AML-193 (cell line): ENCODE results near the gene CDC14A.
"Not testable (repeated sequence)": the region's sequence is repeated elsewhere in the genome, so short reads cannot be mapped to it uniquely, and the experiment has no call there.

Source experiments
- DNase-seq, 2 experiments: peaks; one replicate each; lab custom pipeline; 2025; lab: John Stamatoyannopoulos, UW

CDC14A gene

DNA sequence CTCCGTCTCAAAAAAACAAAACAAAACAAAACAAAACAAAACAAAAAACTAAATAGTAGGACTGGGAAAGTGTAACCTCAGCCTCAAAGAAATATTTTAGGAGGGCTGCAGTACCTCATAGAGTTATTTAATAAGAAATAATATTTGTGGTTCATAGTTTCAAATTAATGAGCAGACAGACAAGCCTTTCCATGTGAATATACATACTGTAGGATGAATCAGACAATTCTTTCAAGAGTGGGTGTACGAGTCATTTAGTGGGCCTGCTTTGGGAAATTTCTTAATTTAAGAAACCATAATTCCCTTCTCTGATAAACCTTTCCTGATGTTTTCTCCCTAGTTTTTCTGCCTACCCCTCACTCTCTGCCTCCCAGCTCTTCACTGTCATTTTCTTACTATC is 52.5 kb downstream of the CDC14A start:
- no peak for DNase-seq

- not testable (repeated sequence) for DNase-seq
Measured at GRCh38 chr1:100405902-100406301, 53.6 kb downstream of the CDC14A start.

GRCh38 chr1:100407390-100407789 is 55.1 kb downstream of the CDC14A start:
- DNase-seq, result not testable (repeated sequence)

DNA sequence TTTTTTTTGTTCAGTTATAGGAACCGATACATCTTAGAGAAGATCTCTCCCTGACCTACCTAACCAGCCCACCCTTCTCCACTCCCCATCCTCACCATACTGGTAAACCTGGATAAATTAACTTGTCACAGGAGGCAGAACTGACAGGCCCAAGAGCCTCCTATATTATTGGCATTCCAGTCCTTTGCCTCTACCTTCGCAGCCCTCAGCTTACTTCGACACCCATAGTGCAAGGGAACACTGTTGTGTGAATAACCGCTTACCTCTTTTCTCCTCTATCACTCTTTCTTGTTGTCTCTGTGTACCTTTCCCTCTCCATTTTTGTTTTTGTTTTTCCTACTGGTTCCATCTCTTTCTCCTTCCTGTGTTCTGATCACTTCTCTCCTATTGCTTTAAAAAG is 58.7 kb downstream of the CDC14A start:
- no peak for DNase-seq

DNA sequence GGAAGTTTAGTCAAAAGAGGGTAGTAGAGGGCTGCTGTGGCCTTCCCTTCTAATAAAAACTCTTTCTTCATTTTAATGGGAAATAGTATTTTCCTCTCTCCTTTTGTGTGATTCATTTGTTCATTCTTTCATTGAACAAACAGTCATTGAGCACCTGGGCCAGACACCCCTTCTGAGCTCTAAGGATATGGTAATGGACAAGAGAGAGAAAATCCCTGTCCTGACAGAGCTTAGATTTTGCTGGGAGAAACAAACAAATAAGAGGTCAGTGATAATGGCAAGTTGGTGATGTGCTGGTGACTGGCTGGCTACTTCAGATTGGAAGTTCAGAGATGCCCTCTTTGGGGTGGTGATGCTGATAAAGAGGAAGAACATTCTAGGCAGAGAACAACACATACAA is 59.3 kb downstream of the CDC14A start:
- DNase-seq, result no peak

DNA sequence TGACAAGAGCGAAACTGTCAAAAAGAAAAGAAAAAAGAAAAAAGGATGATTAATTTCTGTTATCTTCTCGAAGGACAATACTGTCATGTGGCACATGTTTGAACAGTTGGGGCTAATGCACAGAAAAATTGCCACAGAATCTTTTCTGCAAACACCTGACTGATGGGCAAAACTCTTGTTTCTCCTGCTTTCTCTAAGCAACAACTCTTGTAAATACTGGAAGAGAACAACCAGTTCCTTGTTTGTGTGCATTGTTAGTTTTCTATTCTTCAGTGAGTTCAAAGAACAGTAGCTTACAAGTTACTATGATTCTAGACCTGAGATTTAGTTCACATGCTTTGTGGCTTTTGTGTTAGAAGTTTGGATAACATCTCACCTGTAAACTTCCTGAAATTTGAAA is 60.7 kb downstream of the CDC14A start:
- DNase-seq, result no peak

DNA sequence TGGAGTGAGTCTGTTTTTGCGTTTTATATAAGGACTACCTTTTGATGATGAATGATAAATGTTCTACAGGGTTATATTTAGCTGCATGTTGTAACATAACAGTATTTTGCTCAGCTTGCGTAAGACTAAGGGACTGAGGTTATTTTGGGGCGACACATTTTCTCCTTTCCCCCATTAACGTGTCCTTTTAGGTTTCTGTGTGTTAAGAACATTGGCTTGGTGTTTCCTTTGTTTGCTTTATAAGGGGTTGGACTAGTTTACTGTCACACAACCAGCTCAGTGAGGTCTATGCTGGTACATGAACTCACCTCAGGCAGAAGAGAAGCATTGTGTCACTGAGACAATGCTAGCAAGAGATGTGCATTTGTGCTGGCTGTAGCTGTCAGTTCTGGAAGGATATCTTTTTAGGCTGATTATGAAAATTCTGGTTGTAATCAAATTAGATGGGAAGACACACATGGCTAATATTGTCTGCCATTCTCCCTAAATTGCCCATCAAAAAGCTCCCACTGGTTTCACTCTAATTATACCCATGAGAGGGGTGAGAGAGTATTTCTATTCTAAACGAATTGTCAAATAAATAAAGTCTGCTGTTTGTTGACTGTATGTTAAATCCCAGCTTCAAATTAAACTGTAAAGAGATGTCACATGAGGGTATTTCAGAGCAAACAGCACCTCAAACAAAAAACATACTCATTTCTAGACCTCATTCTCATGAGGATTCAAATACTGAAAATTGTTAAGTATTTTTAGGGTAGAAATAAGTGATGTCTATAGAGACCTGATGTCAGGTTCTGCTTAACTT is 62.6 kb downstream of the CDC14A start:
- DNase-seq, result peak; percentile 55 to 77

DNA sequence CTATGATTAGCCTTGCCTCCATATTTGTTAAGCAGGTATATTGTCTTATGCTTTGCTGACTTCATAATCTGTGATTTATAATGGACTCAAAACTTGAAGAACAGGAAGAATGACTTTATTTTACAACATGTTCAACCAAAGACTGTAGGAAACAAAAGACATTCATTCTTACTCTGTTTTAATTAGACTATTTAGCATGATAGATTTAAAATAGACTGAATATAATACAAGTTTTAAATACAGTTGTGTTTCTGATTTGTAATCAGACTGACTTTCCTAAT is 63.1 kb downstream of the CDC14A start:
- no peak for DNase-seq

DNA sequence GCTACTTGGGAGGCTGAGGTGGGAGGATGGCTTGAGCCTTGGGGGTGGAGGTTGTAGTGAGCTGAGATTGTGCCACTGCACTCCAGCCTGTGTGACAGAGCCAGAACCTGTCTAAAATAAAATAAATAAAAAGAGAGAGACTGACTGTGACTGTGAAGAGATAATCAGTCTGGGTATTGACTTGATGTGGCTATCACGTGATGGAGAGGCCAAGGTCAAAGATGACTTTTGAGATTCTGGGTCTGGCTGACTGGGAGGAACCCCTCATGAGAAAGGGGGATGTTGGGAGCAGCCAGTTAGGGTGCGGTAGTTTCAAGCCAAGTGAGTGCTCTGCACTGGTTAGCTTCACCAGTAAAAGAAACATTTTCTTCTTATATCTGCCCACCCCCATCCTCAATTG is 66.8 kb downstream of the CDC14A start:
- DNase-seq, result no peak

- DNase-seq, result no peak
Measured at GRCh38 chr1:100422065-100422464, 69.8 kb downstream of the CDC14A start.

- DNase-seq, result no peak
Measured at GRCh38 chr1:100423832-100424337, 71.6 kb downstream of the CDC14A start.

- no peak for DNase-seq
Measured at GRCh38 chr1:100428160-100428559, 75.9 kb downstream of the CDC14A start.

GRCh38 chr1:100430325-100430756 is 78.0 kb downstream of the CDC14A start:
- DNase-seq, result no peak

DNA sequence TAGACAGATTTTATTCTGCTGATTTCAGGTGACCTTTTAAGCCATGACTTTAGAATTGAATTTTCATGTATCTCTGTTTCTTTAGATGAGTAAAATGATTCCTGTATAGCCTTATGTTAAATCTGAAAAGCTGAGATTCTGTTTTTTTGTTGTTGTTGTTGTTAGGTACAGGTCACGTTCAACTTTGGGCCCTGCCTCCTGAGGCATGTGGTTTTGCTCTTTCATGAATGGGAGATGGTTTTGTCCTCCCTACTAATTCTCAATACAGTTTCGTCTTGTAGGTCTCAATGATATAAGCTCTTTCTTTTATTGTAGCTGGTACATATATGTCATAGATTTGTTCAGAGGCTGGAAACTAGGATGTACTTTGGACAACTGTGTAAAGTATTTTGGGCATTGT is 79.6 kb downstream of the CDC14A start:
- no peak for DNase-seq

DNA sequence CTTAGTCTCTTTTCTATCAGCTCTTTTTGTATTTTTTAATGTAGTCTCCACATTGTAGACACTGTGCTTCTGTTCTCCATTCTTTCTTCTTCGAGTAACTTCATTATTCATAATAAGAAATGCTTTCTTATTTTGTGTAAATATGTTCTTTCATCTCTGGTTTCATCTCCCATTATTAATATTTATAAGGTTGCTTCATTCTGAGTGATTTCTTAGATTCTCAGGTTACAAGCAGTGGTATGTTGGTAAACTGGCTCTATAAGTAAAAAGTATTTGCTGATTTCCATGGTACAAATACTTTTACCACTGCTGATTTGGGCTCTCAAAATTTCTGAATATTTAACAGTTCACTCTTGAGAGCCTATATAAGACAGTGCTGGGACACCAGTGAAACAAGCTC is 81.3 kb downstream of the CDC14A start:
- no peak for DNase-seq

DNA sequence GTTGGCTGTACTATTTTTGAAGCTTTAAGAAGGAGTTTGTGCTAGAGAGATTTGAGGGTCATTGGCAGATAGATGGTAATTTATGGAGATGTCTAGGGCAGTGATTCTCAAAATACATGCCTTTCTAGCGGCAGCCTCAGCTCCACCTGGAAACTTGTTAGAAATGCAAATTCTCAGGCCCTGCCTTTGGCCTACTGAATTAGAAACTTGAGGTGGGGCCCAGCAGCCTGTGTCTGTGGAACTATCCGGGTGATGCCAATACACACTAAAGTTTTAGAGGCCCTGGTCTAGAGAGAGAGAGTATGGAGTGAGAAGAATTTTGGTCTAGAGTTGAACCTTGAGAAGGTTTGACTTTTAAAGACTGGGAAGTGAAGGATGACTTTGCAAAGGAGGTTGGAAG is 82.5 kb downstream of the CDC14A start:
- no peak for DNase-seq

DNA sequence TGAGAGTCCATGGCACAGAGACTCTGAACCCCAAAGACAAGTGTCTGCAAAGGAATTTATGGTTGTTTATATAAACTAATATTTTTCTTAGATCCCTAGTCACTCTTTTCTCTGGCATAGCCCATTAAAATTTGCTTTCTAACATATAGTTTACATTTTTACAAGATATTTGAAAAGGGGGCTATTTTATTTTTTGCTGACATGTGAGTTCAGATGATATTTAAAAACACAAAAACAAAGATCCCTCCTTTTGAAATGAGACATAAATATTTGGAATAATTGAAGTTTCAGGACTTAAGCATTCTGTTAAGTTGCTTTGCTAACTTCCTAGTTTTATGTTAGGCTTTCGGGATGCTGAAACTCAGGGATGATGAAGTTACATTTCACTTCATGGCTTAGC is 86.1 kb downstream of the CDC14A start:
- DNase-seq, result no peak

GRCh38 chr1:100438789-100439188 is 86.5 kb downstream of the CDC14A start:
- no peak for DNase-seq

DNA sequence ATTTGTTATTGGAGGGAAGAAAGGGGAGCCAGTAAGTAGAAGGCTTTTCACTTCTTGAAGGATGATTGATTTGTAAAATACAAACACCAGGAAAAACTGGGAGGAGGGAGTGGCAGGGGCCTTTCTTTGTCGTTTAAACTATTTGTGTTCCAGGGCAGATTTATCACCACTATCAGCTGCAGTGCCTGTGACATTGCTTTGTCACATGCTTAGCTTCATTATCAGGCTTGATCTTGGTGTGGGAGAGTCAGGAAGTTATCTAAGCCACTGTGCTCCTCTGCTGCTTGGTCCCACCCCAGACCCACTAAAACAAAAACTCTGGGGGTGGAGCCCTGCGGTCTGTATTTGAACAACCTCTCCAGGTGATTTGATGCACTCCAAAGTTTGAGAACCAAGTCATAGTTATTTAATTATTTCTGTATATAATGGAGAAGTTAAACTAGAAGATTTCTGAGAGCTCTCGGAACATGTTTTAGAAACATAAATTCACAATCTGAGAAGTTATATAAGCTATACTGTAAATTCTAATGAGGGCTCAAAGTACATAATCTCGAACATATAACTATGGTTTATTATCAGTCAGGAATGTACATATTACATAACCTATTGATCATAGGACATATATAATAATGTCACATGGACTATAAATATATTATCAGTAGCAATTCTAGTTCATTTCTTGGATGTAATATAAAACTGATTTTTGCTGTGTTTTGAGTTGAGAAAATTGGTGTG is 87.9 kb downstream of the CDC14A start:
- no peak for DNase-seq

- no peak for DNase-seq
Measured at GRCh38 chr1:100441146-100441545, 88.8 kb downstream of the CDC14A start.

- no peak for DNase-seq
Measured at GRCh38 chr1:100441651-100442050, 89.3 kb downstream of the CDC14A start.

- no peak for DNase-seq
Measured at GRCh38 chr1:100443811-100444571, 91.7 kb downstream of the CDC14A start.

DNA sequence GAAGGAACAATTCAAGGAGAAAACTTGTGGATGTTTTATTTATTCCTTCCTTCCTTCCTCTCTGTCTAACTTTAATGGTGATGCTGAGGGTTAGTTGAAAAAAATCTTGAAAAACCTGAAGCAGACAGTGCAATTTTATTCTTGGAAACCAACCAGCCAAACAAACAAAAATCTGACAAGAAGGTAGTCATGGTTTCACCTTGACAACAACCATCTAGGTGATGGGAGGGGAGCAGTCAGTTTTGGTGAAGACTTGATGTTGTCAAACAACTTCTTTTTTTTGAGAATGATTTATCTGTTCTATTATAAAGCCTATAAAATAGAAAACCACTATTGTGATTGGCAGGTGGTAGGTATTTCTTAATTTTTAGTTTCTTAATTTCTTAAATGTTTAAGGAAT is 93.3 kb downstream of the CDC14A start:
- no peak for DNase-seq
